Anterior cingulate cortex (tissue), 58 donors: ENCODE measurements around the gene UBE2M.

ENCODE experiments used
- DNase-seq, 58 donors: peaks; one replicate each; lab custom pipeline; 2025; lab: John Stamatoyannopoulos, UW

UBE2M gene

GRCh38 chr19:58572026-58572817 lies 13.8 kb upstream of the UBE2M start:
- no peak for DNase-seq

- DNase-seq = no peak
These were observed 13.2 kb upstream of the UBE2M start for GRCh38 chr19:58571575-58571947.

- no peak for DNase-seq
These were observed 12.6 kb upstream of the UBE2M start for GRCh38 chr19:58570770-58571574.

- no peak for DNase-seq
These were observed 11.7 kb upstream of the UBE2M start for GRCh38 chr19:58569943-58570670.

- DNase-seq = no peak
These were observed 11.0 kb upstream of the UBE2M start for GRCh38 chr19:58569191-58569942.

GRCh38 chr19:58568453-58569130 lies 10.2 kb upstream of the UBE2M start:
- DNase-seq = no peak

GRCh38 chr19:58566989-58567388 lies 8.6 kb upstream of the UBE2M start:
- no peak for DNase-seq

GRCh38 chr19:58563823-58564222 lies 5.4 kb upstream of the UBE2M start:
- DNase-seq = no peak

GRCh38 chr19:58563034-58563573 lies 4.7 kb upstream of the UBE2M start:
- no peak for DNase-seq

- no peak for DNase-seq
These were observed 4.0 kb upstream of the UBE2M start for GRCh38 chr19:58562122-58563033.

- no peak for DNase-seq
These were observed 3.1 kb upstream of the UBE2M start for GRCh38 chr19:58561373-58562121.

- DNase-seq = no peak
These were observed 2.5 kb upstream of the UBE2M start for GRCh38 chr19:58560921-58561320.

GRCh38 chr19:58560007-58560887 lies 1.8 kb upstream of the UBE2M start:
- DNase-seq = no peak

- no peak for DNase-seq
These were observed 1.0 kb upstream of the UBE2M start for GRCh38 chr19:58559275-58560006.

GRCh38 chr19:58558623-58559274 lies 338 bp upstream of the UBE2M start:
- no peak for DNase-seq
